Endometrial microvascular endothelial cells (primary cell): ENCODE data around the gene C1QTNF12. TPM values are rescaled to one million over a fixed set of nuclear protein-coding genes. Genes with fewer than 3 reads are reported as not detected.

Experiments used
- in situ Hi-C: cut with HindIII; loops from 2 replicates; pipeline ENCODE4 v1.10.0; 2017; ENCODE audit warnings: low sequenced_read_pairs, low pct_unique_long_range_greater_than_20kb; ENCODE audit errors: inconsistent ontology term
- total RNA-seq: library from RNA; depleted of rRNA; stranded (reverse); fragments of >200 nt; gene quantifications from one replicate; pipeline ENCODE4 v1.2.3, GENCODE V29; 2015; ENCODE audit errors: inconsistent ontology term

C1QTNF12 gene
- total RNA-seq, 1 donor from 2014 or later: not detected

- in situ Hi-C loops: no loop called here
Measured at GRCh38 chr1:1244192-1244811, 2.2 kb downstream of the C1QTNF12 start.

- in situ Hi-C loops: no loop called here
Measured at GRCh38 chr1:1243807-1244191, 2.7 kb downstream of the C1QTNF12 start.

- in situ Hi-C loops: no loop called here
Measured at GRCh38 chr1:1243266-1243660, 3.3 kb downstream of the C1QTNF12 start.

- in situ Hi-C loops: no loop called here
Measured at GRCh38 chr1:1242461-1243265, 3.9 kb downstream of the C1QTNF12 start.

- in situ Hi-C loops: no loop called here
Measured at GRCh38 chr1:1241588-1242219, 4.8 kb downstream of the C1QTNF12 start.

GRCh38 chr1:1240822-1241587, 5.5 kb downstream of the C1QTNF12 start:
- in situ Hi-C loops: no loop called here

- in situ Hi-C loops: no loop called here
Measured at GRCh38 chr1:1240348-1240732, 6.2 kb downstream of the C1QTNF12 start.

- in situ Hi-C loops: no loop called here
Measured at GRCh38 chr1:1239614-1240347, 6.7 kb downstream of the C1QTNF12 start.

GRCh38 chr1:1239227-1239613, 7.3 kb downstream of the C1QTNF12 start:
- in situ Hi-C loops: no loop called here

GRCh38 chr1:1238702-1239178, 7.8 kb downstream of the C1QTNF12 start:
- in situ Hi-C loops: no loop called here

- in situ Hi-C loops: no loop called here
Measured at GRCh38 chr1:1237874-1238701, 8.4 kb downstream of the C1QTNF12 start.

GRCh38 chr1:1236945-1237873, 9.3 kb downstream of the C1QTNF12 start:
- in situ Hi-C loops: no loop called here

- in situ Hi-C loops: no loop called here
Measured at GRCh38 chr1:1236176-1236763, 10.3 kb downstream of the C1QTNF12 start.

- in situ Hi-C loops: no loop called here
Measured at GRCh38 chr1:1235016-1235744, 11.3 kb downstream of the C1QTNF12 start.

GRCh38 chr1:1234180-1234808, 12.2 kb downstream of the C1QTNF12 start:
- in situ Hi-C loops: no loop called here

- in situ Hi-C loops: no loop called here
Measured at GRCh38 chr1:1233567-1233892, 13.0 kb downstream of the C1QTNF12 start.
